Measurements from ENCODE around the gene ATXN3L.

DNA sequence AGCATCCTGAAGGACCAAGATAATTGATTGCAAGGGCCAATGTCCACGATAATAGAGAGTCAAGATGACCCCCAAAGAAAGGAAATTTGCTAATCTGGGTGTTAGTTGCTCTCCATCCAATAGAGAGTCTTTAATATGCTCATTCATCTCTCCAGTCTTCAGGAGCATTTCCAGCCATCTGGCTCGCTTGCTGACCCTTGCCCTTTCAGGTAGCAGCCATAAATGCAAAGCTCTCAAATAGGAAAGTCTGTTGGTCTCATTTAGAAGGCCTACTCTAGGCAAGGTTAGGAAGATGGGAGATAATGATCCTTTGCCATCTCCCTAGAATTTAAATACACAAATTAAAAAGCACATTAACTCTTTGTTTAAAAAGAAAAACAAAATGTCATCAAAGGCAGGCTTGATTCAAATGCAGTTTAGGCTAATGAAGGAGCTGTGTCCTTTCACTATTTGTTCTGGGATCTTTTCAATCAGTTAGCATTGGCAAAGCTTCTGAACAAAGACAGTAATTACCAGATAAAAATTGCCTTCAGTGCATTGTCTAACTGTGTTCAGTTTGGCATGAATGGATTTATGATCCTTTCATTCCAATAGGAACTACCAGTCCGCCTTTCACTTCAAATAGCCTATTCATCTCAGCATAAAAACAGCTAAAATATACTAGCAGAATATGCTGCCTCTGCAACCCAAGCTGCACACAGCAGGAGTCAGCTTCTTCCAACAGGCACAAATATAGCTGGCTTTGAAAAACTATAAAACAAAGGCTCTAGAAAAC lies 49.6 kb upstream of the ATXN3L start:
- TF ChIP-seq, protein P1, sequence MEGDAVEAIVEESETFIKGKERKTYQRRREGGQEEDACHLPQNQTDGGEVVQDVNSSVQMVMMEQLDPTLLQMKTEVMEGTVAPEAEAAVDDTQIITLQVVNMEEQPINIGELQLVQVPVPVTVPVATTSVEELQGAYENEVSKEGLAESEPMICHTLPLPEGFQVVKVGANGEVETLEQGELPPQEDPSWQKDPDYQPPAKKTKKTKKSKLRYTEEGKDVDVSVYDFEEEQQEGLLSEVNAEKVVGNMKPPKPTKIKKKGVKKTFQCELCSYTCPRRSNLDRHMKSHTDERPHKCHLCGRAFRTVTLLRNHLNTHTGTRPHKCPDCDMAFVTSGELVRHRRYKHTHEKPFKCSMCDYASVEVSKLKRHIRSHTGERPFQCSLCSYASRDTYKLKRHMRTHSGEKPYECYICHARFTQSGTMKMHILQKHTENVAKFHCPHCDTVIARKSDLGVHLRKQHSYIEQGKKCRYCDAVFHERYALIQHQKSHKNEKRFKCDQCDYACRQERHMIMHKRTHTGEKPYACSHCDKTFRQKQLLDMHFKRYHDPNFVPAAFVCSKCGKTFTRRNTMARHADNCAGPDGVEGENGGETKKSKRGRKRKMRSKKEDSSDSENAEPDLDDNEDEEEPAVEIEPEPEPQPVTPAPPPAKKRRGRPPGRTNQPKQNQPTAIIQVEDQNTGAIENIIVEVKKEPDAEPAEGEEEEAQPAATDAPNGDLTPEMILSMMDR (IDR thresholded peaks at IDR 0.05 in 2 of 3, conservative IDR thresholded peaks at IDR 0.05 in 1 of 3; ENCODE audit: borderline replicate concordance in 1 of 3, insufficient read depth in 1 of 3, low read depth in 2 of 3, low read length in 2 of 3): no peak
- TF ChIP-seq SRF (IDR thresholded peaks at IDR 0.05; ENCODE audit: low read depth): no peak
- no peak for TF ChIP-seq RAD21 (IDR thresholded peaks at IDR 0.05; ENCODE audit: low read depth)
- TF ChIP-seq, protein P2, sequence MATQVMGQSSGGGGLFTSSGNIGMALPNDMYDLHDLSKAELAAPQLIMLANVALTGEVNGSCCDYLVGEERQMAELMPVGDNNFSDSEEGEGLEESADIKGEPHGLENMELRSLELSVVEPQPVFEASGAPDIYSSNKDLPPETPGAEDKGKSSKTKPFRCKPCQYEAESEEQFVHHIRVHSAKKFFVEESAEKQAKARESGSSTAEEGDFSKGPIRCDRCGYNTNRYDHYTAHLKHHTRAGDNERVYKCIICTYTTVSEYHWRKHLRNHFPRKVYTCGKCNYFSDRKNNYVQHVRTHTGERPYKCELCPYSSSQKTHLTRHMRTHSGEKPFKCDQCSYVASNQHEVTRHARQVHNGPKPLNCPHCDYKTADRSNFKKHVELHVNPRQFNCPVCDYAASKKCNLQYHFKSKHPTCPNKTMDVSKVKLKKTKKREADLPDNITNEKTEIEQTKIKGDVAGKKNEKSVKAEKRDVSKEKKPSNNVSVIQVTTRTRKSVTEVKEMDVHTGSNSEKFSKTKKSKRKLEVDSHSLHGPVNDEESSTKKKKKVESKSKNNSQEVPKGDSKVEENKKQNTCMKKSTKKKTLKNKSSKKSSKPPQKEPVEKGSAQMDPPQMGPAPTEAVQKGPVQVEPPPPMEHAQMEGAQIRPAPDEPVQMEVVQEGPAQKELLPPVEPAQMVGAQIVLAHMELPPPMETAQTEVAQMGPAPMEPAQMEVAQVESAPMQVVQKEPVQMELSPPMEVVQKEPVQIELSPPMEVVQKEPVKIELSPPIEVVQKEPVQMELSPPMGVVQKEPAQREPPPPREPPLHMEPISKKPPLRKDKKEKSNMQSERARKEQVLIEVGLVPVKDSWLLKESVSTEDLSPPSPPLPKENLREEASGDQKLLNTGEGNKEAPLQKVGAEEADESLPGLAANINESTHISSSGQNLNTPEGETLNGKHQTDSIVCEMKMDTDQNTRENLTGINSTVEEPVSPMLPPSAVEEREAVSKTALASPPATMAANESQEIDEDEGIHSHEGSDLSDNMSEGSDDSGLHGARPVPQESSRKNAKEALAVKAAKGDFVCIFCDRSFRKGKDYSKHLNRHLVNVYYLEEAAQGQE (IDR thresholded peaks at IDR 0.05; ENCODE audit: low read depth): no peak
- TF ChIP-seq, protein P3, sequence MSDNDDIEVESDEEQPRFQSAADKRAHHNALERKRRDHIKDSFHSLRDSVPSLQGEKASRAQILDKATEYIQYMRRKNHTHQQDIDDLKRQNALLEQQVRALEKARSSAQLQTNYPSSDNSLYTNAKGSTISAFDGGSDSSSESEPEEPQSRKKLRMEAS (IDR thresholded peaks at IDR 0.05): no peak
- TF ChIP-seq EZH2phosphoT487 (IDR thresholded peaks at IDR 0.05; ENCODE audit: borderline replicate concordance): no peak
- TF ChIP-seq EZH2 (IDR thresholded peaks at IDR 0.05): no peak
- TF ChIP-seq ZFX (IDR thresholded peaks at IDR 0.05): no peak
- no peak for TF ChIP-seq POLR2A (IDR thresholded peaks at IDR 0.05; ENCODE audit: borderline replicate concordance, extremely low read depth, insufficient read depth, insufficient read length)
- TF ChIP-seq CEBPB (IDR thresholded peaks at IDR 0.05; ENCODE audit: low read depth): no peak
- no peak for TF ChIP-seq TCF7L2 (IDR thresholded peaks at IDR 0.05; ENCODE audit: borderline replicate concordance, extremely low read depth, insufficient read depth, insufficient read length)
- no peak for TF ChIP-seq ZNF274 (IDR thresholded peaks at IDR 0.05; ENCODE audit: low read depth, low read length)
- no peak for TF ChIP-seq JUND (IDR thresholded peaks at IDR 0.05)
- no peak for TF ChIP-seq EGR1 (IDR thresholded peaks at IDR 0.05; ENCODE audit: low read depth)
